HL-60 (cell line): ENCODE results near the gene DNAH2.

Source experiments
- DNase-seq, 2 experiments: peaks; one replicate each; pipeline ENCODE4 v3.0.0-alpha.2; 2010 to 2020; ENCODE audit warnings: low read depth in 1 of 2, low spot score in 1 of 2
- H3K27ac ChIP-seq: fragments of 250-450 bp; sonication (Bioruptor Pico); replicated peaks from 2 replicates; pipeline ENCODE4 v1.5.1; 2020; ENCODE audit warnings: mild to moderate bottlenecking, moderate library complexity
- H3K27me3 ChIP-seq: fragments of 250-450 bp; sonication (Bioruptor Pico); 2 replicates; pipeline ENCODE4 v1.5.1; 2021; ENCODE audit warnings: mild to moderate bottlenecking, moderate library complexity; ENCODE audit not compliant: insufficient read depth, poor library complexity, severe bottlenecking
- H3K4me3 ChIP-seq: replicated peaks from 2 replicates; pipeline ENCODE4 v1.5.1; 2011; ENCODE audit warnings: mild to moderate bottlenecking, control low read depth, low read length; ENCODE audit not compliant: insufficient read depth
- CTCF ChIP-seq: IDR thresholded peaks from one replicate; pipeline ENCODE4 v1.5.1; 2011; ENCODE audit warnings: low read length, control low read depth, inconsistent platforms; ENCODE audit not compliant: insufficient read depth
- GABPA ChIP-seq: IDR thresholded peaks from 2 replicates; pipeline ENCODE4 v1.6.1; 2012; ENCODE audit warnings: low read depth
- POLR2AphosphoS5 ChIP-seq: IDR thresholded peaks from 2 replicates; pipeline ENCODE4 v1.6.1; 2012; ENCODE audit warnings: low read depth
- REST ChIP-seq: IDR thresholded peaks from 2 replicates; pipeline ENCODE4 v1.6.1; 2012; ENCODE audit warnings: low read depth; ENCODE audit not compliant: insufficient replicate concordance
- SPI1 ChIP-seq: IDR thresholded peaks from 2 replicates; pipeline ENCODE4 v1.6.1; 2012; ENCODE audit warnings: low read depth, mild to moderate bottlenecking, borderline replicate concordance

Gene DNAH2

GRCh38 chr17:7833795-7834541 is 116.4 kb downstream of the DNAH2 start, which contains the start of gene KDM6B:
KDM6B (plus strand) TSS chr17:7834217; CDS start chr17:7845555, 11,338 bp downstream.
- Histone ChIP-seq H3K27ac (peak within 1 kb of the TSS; percentile 95), H3K27me3 (no peaks in the 10 kb centered on the region), H3K4me3 (peak within 1 kb of the TSS; percentile 56)
- TF ChIP-seq SPI1 (no peak), GABPA (no peak), CTCF (no peak), POLR2AphosphoS5 (no peak), REST (no peak)
- peak in 1 of 2 experiments; percentile 79 for DNase-seq

GRCh38 chr17:7834542-7834956 is 117.0 kb downstream of the DNAH2 start:
- TF ChIP-seq REST (no peak), GABPA (no peak), CTCF (no peak), POLR2AphosphoS5 (no peak)
- Histone ChIP-seq H3K4me3 (peak overlapping the region; percentile 56), H3K27me3 (no peaks in the 10 kb centered on the region), H3K27ac (peak overlapping the region; percentile 95)
- no peak for DNase-seq

- no peaks in the 10 kb centered on the region for H3K27me3 ChIP-seq
- H3K4me3 ChIP-seq: peak overlapping the region; percentile 56
- TF ChIP-seq POLR2AphosphoS5: no peak
- TF ChIP-seq REST: no peak
- TF ChIP-seq GABPA: no peak
- no peak for TF ChIP-seq SPI1
- no peak for TF ChIP-seq CTCF
- DNase-seq: peak; percentile 88 to 92
- H3K27ac ChIP-seq: peak overlapping the region; percentile 95
These were observed 117.6 kb downstream of the DNAH2 start for GRCh38 chr17:7834957-7835813.
